NT2/D1 (cell line): ENCODE results near the gene SAP130.
"Not testable (repeated sequence)": the region's sequence is repeated elsewhere in the genome, so short reads cannot be mapped to it uniquely, and the experiment has no call there.

Source experiments
- DNase-seq: peaks from one replicate; pipeline ENCODE4 v3.0.0-alpha.2; 2011; ENCODE audit warnings: low read depth, low spot score
- H3K27me3 ChIP-seq: 2 replicates; pipeline ENCODE4 v1.6.0; 2011; ENCODE audit warnings: mild to moderate bottlenecking; ENCODE audit not compliant: insufficient read length, insufficient read depth
- H3K36me3 ChIP-seq: 2 replicates; pipeline ENCODE4 v1.6.1; 2011; ENCODE audit warnings: mild to moderate bottlenecking, low read length, mixed read lengths; ENCODE audit not compliant: insufficient read depth, insufficient read length
- H3K4me1 ChIP-seq: 2 replicates; pipeline ENCODE4 v1.5.1; 2011; ENCODE audit not compliant: insufficient read depth, insufficient read length
- H3K4me3 ChIP-seq: 2 replicates; pipeline ENCODE4 v1.5.1; 2011; ENCODE audit warnings: low read depth; ENCODE audit not compliant: insufficient read length
- H3K9ac ChIP-seq: 2 replicates; pipeline ENCODE4 v1.6.0; 2011; ENCODE audit warnings: low read depth; ENCODE audit not compliant: insufficient read length
- H3K9me3 ChIP-seq: 2 replicates; pipeline ENCODE4 v1.5.1; 2011; ENCODE audit warnings: mild to moderate bottlenecking, low read length; ENCODE audit not compliant: insufficient read depth
- SUZ12 ChIP-seq: IDR thresholded peaks from 2 replicates; pipeline ENCODE4 v1.6.1; 2011; ENCODE audit not compliant: insufficient read length, insufficient read depth; ENCODE audit errors: extremely low read depth
- YY1 ChIP-seq: IDR thresholded peaks from 2 replicates; pipeline ENCODE4 v1.6.1; 2011; ENCODE audit not compliant: insufficient read length, insufficient read depth
- ZNF274 ChIP-seq: IDR thresholded peaks from 2 replicates; pipeline ENCODE4 v1.6.1; 2011; ENCODE audit warnings: mild to moderate bottlenecking, low read depth, low read length

The SAP130 gene

DNA sequence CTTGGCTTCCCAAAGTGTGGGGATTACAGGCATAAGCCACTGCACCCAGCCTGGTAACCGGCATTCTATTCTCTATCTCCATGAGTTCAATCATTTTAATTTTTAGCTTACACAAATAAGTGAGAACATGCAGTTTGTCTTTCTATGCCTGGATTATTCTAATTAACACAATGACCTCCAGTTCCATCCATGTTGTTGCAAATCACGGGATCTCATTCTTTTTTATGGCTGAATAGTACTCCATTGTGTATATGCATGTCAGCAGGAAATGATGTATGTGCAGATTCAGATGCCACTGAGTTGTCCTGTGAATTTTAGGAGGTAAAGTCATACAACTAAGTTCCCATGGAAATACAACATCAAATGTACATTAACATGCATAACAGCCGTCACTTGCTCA is 117.4 kb downstream of the SAP130 start:
- no peaks in the 10 kb centered on the region for H3K9me3 ChIP-seq
- H3K36me3 ChIP-seq: no peaks in the 10 kb centered on the region
- H3K9ac ChIP-seq: no peak overlapping the region
- H3K4me1 ChIP-seq: peaks cover 4% of the 10 kb centered on the region
- no peak for DNase-seq
- no peak overlapping the region for H3K4me3 ChIP-seq
- no peak for TF ChIP-seq YY1
- no peak for TF ChIP-seq SUZ12
- TF ChIP-seq ZNF274: no peak
- H3K27me3 ChIP-seq: no peaks in the 10 kb centered on the region

DNA sequence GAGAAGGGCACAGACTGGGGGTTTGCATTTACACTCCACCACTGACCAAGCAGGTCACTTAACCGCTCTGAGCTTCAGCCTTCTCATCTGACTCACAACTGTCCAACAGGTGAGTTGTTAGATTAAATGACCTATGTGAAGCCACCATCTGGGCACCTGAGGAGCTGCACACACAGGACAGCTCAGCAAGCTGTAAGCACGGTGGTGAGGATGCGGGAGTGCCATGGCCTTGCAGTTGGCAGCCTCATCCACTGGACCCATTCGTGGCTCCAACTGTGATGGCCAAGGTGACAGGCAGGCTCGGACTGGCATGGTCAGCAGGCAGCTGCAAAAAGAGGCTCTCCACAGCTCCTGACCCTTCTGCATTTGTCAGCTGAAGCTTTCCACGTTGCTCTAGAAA is 118.8 kb downstream of the SAP130 start:
- H3K4me3 ChIP-seq: no peak overlapping the region
- H3K4me1 ChIP-seq: peaks cover 7% of the 10 kb centered on the region
- H3K9me3 ChIP-seq: no peaks in the 10 kb centered on the region
- H3K9ac ChIP-seq: no peak overlapping the region
- H3K27me3 ChIP-seq: no peaks in the 10 kb centered on the region
- DNase-seq: no peak
- no peaks in the 10 kb centered on the region for H3K36me3 ChIP-seq
- TF ChIP-seq ZNF274: no peak
- no peak for TF ChIP-seq SUZ12
- TF ChIP-seq YY1: no peak

DNA sequence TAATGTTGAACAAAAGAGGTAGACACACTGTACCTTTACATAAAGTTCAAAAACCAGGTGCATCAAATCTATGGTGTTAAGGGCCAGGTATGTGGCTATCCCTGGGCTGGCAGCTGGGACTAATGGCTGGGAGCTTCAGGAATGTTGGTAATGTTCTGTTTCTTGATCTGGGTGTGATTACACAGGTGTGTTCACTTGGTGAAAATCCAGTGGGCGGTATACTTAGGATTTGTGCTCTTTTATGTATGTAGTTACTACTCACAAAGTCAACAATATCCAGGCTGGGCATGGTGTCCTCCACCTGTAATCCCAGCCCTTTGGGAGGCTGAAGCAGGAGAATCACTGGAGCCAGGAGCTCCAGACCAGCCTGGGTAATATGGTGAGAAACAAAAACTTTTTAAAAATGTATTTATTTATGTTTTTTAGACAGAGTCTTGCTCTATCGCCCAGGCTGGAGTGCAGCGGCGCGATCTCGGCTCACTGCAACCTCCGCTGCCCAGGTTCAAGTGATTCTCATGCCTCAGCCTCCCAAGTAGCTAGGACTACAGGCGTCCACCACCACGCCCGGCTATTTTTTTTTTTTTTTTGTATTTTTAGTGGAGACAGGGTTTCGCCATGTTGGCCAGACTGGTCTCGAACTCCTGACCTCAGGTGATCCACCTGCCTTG is 120.0 kb downstream of the SAP130 start:
- not testable (repeated sequence) for H3K36me3 ChIP-seq

DNA sequence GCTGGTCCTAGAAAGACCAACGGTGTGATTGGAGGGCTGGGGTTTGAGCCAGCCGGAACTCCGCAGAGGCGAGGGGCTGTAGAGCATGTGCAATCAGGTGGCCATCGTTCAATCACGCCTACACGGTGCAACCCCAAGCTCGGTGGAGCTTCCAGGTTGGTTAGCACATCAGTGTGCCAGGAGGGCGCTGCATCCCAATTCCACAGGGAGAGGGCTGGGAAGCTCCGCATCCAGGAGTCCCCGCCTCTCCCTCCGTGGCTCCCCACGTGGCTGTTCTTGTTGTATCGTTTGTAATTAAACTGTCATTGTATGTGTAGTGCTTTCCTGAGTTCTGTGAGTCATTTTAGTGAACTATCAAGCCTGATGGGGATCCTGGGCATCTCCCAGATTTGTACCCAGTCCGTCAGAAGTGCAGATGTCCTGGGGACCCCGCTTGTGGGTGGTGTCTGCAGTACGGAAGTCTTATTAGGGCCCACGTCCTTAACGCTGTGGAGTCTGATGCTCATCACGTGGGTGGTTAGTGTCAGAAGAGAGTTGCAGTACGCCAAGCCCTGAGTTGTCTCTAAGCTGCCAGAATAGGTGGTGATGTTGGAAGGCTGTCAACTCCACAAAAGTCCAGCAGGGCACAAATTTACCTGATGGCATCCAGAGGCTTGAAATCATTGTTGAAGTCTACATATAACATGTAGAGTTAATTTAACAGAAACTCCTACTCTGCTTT is 121.5 kb downstream of the SAP130 start:
- H3K4me1 ChIP-seq: peaks cover 7% of the 10 kb centered on the region
- TF ChIP-seq SUZ12 (no peak), ZNF274 (no peak), YY1 (no peak)
- H3K9me3 ChIP-seq: no peaks in the 10 kb centered on the region
- no peaks in the 10 kb centered on the region for H3K36me3 ChIP-seq
- H3K27me3 ChIP-seq: no peaks in the 10 kb centered on the region
- no peak for DNase-seq
- no peak overlapping the region for H3K9ac ChIP-seq
- H3K4me3 ChIP-seq: no peak overlapping the region

More for the DNA sequence above, 120.0 kb downstream of the SAP130 start:
- DNase-seq, H3K9ac ChIP-seq, H3K4me1 ChIP-seq, H3K9me3 ChIP-seq, H3K4me3 ChIP-seq, H3K27me3 ChIP-seq: not testable (repeated sequence)

DNA sequence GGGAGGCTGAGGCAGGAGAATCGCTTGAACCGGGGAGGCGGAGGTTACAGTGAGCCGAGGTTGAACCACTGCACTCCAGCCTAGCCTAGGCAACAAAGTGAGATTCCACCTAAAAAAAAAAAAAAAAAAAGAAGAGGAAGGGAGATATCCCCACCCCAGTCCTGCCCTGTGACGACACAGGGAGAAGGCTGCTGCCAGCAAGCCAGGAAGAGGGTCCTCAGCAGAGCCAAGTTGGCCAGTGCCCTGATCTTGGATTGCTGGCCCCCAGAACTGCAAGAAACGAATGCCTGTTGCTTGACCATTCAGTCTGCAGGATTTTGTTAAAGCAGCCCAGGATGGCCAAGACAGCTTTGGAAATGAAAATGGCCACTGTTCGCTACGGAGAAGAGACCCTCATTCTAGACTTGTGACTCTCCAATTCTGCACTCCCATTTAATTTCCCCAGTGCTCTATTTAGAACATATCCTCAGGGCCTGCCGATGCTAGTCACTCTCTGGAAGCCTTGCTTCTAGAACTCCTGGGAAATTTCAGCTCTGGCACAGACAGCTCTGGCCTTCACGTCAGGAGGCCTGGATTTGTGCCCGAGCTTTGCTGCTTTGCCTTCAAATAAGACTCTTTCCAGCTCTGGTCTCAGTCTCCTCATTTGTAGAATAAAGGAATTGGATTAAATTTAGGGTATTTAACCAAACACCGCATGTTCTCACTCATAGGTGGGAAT is 126.4 kb downstream of the SAP130 start:
- Histone ChIP-seq H3K9ac (no peak overlapping the region), H3K36me3 (no peaks in the 10 kb centered on the region), H3K4me1 (peaks cover 7% of the 10 kb centered on the region), H3K27me3 (no peaks in the 10 kb centered on the region), H3K9me3 (peaks cover 8% of the 10 kb centered on the region; the same call in 1 of the 2 replicates), H3K4me3 (no peak overlapping the region)
- no peak for TF ChIP-seq YY1
- no peak for TF ChIP-seq ZNF274
- no peak for TF ChIP-seq SUZ12
- DNase-seq: no peak

DNA sequence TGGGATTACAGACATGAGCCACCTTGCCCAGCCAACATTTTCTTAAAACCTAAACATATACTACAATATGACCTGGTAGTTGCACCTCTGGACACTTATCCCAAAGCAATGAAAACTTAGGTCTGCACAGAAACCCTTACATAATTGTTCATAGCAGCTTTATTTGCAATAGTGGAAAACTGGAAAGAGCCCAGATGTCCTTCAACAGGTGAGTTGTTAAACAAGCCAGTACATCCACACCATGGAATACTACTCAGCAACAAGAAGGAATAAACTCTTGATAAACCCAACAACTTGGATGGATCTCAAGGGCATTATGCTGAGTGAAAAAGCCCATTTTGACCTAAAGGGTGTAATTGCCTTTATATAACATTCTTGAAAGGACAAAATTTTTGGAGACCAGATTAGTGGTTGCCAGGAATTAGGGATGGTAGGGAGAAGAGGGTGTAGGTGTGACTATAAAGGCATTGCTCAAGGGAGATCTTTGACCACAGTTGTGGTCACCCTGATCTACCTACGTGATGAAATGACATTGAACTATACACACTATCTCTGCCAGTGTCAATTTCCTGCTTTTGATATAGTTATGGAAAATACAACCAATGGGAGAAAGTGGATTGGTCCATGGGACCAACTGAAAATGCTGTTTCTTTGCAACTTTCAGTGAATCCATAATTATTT is 130.2 kb downstream of the SAP130 start:
- no peak for TF ChIP-seq YY1
- TF ChIP-seq SUZ12: no peak
- TF ChIP-seq ZNF274: no peak
- H3K36me3 ChIP-seq: no peaks in the 10 kb centered on the region
- no peak overlapping the region for H3K9ac ChIP-seq
- no peaks in the 10 kb centered on the region for H3K27me3 ChIP-seq
- DNase-seq: no peak
- peaks cover 8% of the 10 kb centered on the region; the same call in 1 of the 2 replicates for H3K9me3 ChIP-seq
- no peaks in the 10 kb centered on the region for H3K4me1 ChIP-seq
- no peak overlapping the region for H3K4me3 ChIP-seq

DNA sequence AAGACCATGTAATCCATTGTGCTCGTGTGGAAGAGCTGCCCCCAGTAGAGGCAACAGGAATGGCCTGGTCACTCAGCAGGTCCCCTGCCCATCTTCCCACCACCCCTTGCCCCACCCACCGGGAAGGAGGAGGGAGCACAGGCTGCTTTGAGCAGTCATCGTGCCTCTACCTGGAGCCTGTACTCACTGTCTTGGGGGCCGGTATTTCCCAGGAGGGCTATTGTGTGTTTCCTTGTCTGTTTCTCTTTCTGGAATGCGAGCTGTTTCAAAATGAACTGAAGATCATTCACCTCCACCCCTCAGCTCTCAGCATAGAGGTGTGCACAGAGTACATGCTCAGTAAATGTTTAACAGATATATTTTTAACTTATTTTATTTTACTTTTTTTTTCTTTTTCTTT is 134.4 kb downstream of the SAP130 start:
- TF ChIP-seq SUZ12: no peak
- TF ChIP-seq YY1: no peak
- no peak for TF ChIP-seq ZNF274
- H3K9ac ChIP-seq: no peak overlapping the region
- no peak overlapping the region for H3K4me3 ChIP-seq
- H3K36me3 ChIP-seq: peaks cover 6% of the 10 kb centered on the region
- H3K4me1 ChIP-seq: no peaks in the 10 kb centered on the region
- no peaks in the 10 kb centered on the region for H3K27me3 ChIP-seq
- DNase-seq: no peak
- peaks cover 7% of the 10 kb centered on the region; the same call in 1 of the 2 replicates for H3K9me3 ChIP-seq
